Peyer's patch (tissue), 4 donors: Measurements from ENCODE around the gene ARHGAP19.

ENCODE experiments used
- POLR2A ChIP-seq, 2 donors: fragments of 450-650 bp; IDR thresholded peaks; one replicate each; pipeline ENCODE4 v1.5.1; 2017; ENCODE audit warnings: antibody characterized with exemption in 2 of 2, mild to moderate bottlenecking in 2 of 2, moderate library complexity in 2 of 2
- TF ChIP-seq, protein P1 (sequence below), 6 experiments: fragments of 450-650 bp in 4 of 6; fragments of 200-600 bp in 2 of 6; sonication (generic) in 1 of 6; IDR thresholded peaks; one replicate each; pipeline ENCODE4 v1.5.1; 2017 to 2019; ENCODE audit warnings: antibody characterized with exemption in 6 of 6, mild to moderate bottlenecking in 3 of 6, moderate library complexity in 1 of 6

DNA sequence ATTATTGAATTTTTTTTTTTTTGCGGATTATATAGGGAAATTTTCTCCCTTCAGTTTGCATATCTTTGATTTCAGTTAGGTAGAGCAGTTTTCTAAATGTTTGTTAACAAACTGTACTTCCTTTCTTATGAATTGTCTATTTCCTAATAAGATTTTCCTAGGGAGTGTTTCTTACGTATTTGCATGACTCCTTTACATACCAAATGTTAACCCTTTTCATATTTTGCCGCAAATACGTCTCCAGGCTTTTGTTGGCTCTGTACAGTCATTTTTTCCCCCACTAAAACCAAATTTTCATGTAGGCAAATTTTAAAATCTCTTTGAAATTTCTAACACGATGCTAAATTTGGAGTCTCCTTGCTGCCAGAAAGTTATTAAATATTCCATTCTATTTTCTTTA, 44.0 kb upstream of the ARHGAP19 start:
- TF ChIP-seq POLR2A (IDR thresholded peaks at IDR 0.05) = no peak
- TF ChIP-seq, protein P1, sequence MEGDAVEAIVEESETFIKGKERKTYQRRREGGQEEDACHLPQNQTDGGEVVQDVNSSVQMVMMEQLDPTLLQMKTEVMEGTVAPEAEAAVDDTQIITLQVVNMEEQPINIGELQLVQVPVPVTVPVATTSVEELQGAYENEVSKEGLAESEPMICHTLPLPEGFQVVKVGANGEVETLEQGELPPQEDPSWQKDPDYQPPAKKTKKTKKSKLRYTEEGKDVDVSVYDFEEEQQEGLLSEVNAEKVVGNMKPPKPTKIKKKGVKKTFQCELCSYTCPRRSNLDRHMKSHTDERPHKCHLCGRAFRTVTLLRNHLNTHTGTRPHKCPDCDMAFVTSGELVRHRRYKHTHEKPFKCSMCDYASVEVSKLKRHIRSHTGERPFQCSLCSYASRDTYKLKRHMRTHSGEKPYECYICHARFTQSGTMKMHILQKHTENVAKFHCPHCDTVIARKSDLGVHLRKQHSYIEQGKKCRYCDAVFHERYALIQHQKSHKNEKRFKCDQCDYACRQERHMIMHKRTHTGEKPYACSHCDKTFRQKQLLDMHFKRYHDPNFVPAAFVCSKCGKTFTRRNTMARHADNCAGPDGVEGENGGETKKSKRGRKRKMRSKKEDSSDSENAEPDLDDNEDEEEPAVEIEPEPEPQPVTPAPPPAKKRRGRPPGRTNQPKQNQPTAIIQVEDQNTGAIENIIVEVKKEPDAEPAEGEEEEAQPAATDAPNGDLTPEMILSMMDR (IDR thresholded peaks at IDR 0.05) = no peak
